HG02973 (cell line): ENCODE data around the gene HTRA1.

ENCODE experiments used
- ATAC-seq: cut with Tn5 transposase; IDR thresholded peaks from one replicate; pipeline ENCODE4 v1.9.1; 2021; ENCODE audit warnings: moderate library complexity; ENCODE audit not compliant: unreplicated experiment

HTRA1 gene

DNA sequence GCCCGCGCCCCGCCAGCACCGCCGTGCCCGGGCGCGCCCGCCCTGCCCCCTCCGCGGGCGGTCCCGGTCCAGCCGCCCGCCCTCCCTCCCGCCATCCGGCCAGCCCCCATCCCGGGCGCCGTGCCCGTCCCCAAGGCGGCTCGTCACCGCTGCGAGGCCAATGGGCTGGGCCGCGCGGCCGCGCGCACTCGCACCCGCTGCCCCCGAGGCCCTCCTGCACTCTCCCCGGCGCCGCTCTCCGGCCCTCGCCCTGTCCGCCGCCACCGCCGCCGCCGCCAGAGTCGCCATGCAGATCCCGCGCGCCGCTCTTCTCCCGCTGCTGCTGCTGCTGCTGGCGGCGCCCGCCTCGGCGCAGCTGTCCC lies at the start of gene HTRA1:
TSS of gene HTRA1 (plus strand) at position 187 of the 362 bp plus-strand sequence. CDS start at position 287, 100 bp downstream.
- no peak for ATAC-seq

DNA sequence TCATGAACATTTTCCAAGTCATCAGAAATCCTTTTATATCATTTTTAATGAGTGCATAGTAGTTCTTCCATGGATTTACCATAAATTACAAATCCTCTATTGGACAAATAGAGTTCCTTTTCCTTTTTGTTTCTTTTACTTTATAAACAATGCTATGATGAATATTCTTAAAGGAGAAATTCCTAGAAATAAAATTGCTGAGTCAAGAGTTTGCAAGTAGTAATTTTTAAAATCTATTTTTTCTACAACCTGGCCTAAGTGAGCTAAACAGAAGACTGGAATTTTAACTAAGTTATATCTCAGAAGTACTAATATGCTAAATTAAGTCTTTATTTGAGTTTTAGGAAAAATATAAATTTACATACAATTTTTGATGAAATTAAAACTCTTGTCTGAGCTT lies 48.0 kb upstream of the HTRA1 start:
- ATAC-seq = no peak

DNA sequence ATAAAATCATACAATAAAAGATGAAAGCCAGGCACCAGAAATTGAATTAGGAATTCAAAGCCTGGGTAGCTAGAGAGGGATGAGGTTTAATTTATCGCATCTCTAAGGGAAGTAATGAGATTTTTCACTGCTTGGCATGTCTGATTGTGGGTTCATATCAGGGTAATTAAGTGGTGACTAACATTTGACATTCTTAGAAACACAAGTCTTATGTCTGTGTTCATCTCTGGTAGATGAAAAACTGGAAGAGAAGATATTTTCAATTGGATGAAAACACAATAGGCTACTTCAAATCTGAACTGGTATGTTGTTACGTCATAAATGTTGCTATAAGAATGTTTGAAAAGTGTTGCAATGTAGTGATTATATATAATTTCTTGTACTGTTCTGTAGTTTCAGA lies 43.7 kb upstream of the HTRA1 start:
- no peak for ATAC-seq

DNA sequence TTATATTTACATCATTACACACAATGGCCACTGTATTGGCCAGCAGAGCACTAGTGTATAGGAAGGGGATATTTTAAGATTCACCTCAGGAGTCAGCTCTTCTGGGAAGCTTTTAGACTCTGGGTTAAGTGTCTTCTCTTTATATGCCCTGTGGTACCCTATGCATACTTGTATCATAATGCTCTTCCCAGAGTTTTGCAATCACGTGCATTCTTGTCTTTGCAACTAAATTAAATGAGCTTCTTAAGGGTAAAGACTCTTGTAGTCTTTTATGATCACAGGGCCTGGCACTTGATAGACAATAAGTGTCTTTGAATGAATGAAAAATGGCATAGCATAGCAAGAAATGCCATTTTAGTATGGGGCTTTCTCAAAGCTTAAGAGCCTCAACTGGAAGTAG lies 42.3 kb upstream of the HTRA1 start:
- ATAC-seq = no peak

DNA sequence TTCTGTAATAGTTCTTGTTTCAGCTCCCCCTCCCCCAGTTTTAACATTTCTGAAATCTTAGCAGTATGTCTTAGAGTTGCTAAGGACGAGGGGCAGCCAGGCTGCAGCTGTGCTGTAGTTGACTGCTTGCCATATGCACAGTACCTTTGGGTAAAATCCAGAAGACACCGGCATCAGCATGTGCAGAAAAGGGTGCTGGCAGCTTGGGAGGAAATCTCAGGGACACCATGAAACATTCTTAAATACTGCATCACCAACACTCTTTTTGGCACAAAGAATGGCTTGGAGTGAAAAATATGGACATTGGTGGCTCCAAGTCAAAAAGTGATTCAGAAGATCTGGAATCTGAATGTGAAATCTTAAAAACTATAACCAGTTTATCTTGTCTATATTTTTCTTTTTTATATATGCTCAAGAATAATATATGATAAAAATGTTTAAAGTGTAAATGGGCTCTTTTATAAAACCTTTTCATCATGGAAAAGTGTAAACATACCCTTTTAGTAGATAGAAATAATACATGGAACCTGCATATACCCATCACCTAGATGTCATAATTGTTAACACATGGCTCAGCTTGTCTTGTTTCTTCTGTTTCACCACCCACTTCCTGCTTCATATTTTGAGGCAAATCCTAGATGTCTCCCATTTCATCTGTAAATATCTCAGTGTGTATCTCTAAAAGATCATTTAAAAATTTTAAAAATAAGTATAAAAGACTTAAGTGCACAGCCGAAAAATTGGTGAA lies 41.3 kb upstream of the HTRA1 start:
- ATAC-seq = no peak

DNA sequence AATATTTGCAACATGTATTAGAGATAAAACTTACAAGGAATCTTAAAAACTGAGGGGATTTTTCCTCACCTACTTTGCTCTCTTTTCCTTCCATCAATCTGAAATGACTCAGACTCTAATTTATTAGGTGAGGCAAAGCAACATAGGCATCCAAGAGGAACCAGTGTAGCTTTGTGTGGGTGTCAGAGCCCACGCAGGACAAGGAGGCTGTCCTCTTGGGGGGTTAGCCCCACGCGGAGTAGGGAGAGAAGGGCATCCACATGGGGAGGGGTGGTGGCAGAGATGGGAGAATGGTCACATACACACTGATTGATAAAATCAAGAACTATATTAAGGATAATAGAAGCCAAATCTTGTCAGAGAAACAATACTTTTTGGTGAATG lies 40.7 kb upstream of the HTRA1 start:
- ATAC-seq = no peak

DNA sequence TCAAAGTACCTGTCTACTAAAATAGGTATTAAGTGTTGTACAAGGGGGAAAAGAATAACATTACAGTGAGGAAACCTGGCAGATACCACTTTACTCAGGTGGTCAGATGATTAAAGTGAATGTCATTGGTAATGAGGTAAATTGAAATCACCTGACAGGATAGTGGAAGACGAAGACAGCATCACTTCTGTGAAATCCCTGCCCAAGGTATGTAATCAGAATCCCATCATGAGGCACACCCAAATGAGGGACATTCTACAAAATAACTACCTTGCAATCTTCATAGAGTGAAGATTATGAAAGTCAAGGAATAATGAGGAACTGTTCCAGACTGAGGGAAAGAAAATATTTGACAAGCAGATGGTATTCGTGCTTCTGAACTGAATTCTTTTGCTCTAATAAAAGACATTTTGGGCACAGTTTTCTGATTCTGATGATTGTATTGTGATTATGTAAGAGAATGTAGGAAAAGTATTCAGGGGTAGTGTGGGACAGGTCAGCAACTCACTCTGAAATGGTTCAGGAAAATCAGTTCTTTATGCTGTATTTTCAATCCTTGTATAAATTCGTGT lies 40.2 kb upstream of the HTRA1 start:
- ATAC-seq = no peak

DNA sequence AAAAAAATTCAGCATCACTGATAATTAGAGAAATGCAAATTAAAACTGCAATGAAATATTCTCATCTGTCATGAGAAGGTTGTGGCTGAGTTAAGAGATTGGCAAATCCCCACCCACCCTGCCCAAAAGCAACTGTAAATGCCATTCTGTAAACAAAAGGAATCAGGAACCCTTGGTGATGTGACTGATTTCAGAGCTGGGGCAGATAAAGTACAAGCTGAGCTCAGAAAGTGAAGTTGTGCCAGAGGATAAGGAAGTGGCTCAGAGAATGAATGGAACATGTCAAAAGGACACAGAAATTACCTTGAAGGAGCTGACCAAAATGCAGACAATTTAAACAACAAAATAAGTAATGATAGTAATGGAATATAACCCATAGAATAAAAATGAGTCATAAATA lies 39.6 kb upstream of the HTRA1 start:
- ATAC-seq = no peak

DNA sequence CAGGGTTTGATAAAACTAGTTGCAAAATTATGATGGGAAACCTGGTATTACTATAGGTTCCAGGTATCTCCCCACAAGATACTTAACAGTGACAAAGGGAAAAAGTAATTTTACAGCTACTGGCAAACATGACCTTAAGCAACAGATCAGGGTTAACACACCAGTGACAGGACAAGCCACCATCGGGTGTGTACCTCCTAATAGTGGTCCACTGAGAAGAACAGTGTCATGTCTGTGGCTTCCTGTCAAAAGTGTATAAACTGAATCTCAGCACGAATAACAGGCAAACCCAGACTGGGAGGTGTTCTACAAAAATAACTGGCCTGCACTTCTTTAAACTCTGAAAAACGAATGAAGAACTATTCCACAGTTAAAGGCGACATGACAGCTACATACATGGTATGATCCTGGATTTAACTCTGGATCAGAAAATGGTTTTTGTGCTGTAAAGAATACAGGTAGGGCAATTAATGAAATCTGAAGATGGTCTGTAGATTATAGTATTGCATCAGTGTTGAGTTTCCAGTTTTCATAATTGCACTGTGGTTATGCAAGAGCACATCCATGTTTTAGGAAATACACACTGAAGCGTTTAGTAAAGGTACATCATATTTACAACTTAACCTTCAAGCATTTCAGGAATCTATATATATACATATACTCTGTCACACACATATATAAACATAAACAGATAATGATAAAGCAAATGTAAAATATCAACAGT lies 38.9 kb upstream of the HTRA1 start:
- ATAC-seq = no peak

DNA sequence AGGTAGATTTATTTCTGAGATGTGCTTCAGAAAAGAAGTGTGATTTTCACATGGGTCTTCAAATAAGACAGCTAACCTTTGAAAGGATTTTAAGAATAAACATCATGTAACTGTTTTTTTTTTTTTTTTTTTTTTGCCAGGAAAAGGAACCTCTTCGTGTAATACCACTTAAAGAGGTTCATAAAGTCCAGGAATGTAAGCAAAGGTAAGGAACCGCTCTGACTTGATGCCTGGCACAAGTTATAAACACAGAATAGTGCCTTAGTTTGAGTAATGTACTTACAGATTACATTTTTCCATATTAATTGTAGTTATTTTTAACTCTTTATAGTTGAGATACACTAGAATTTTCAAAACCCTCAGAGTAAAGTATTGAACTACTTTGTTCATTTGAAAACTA lies 37.3 kb upstream of the HTRA1 start:
- no peak for ATAC-seq

DNA sequence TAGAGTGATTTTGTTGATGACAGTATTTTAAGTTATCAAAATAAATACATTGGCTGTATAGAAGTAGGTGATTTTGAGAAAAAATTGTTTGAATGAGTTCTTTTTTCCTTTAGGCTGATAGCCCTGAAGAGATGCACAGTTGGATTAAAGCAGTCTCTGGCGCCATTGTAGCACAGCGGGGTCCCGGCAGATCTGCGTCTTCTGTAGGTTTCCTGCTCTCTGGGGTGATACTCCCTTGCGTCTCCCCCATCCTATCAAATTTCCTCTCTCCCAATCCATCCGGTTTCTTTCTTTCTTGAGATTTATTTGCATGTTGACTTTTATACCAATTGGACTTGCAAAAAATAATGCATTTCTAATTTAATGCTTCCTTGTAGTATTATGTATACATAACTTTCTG lies 34.5 kb upstream of the HTRA1 start:
- no peak for ATAC-seq

DNA sequence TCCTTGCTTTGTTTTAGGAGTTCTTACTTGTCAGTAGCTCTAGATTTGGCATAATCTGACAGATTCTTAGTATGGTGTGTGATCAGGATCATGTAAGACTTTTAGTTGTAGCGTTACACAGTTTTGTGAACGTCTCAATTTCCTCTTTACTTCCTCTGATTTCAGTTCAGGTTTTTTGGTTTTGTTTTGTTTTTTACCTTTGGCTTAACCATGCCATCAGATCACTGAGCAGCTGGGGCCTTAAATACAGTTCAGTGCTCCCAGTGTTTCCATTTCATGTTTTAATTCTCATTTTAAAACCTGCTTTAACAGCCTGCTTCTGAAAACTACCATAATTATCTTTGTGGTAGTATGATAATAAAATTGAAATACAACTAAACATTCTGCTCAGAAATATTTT lies 34.1 kb upstream of the HTRA1 start:
- ATAC-seq = no peak

DNA sequence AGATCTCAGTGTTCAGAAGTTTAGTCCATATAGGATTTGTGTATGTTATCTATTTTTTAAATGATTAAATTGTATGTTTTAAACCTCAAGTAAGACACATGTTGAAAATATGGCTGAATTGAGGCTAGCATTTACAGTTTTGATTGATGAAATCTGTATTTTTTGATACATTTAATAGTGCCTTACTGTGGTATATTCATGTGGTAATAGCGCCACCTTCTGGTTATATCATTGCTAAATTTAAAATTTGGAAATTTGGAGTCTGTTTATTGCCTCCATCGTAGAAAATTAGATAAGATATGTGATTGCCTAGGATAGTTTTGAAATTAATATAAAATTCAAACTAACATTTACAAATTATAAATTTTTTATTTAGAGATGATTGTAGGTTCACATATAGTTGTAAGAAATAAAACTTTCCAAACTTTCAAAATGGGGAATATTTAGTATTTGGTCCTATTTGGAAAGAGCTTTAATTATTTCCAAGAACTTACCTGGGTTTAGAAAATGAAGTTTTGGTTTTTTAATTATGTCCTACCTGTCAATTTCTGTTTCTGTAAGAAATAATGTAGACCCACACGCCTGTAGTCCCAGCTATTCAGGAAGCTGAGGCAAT lies 26.0 kb upstream of the HTRA1 start:
- ATAC-seq = no peak

DNA sequence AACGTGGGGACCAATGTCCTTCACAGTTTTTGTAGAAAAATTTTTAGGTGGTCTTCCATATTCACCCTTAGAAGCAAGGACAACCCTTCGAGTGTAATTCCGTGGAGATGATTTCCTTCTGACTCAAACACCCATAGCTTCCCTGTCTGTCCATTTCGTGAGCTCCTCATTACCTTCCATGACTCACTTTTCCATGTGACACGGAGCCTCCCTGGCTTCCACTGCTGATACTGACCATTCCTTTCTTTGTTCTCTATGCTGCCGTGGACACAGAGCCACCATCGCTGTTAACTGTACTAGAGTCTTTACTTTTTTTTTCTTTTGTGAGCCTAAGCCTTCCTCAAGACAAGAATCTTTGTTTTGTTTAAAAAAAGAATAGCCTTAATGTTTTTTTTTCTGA lies 19.4 kb upstream of the HTRA1 start:
- no peak for ATAC-seq

DNA sequence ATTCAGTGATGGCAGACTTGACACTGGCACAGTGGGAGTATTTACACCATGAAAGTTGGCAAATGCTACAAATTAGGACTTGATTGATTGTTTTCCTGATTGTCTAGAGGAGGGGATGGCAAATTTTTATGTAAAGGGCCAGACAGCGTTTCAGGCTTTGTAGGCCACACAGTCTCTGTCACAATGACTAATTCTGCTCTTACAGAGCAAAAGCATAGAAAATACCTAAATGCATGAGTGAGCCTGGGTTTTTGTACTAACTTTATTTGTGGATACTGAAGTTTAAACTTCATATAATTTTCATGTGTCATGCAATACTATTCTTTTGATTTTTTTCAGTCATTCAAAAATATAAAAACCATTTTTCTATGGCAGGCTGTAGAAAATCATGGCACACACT lies 15.9 kb upstream of the HTRA1 start:
- ATAC-seq = no peak

DNA sequence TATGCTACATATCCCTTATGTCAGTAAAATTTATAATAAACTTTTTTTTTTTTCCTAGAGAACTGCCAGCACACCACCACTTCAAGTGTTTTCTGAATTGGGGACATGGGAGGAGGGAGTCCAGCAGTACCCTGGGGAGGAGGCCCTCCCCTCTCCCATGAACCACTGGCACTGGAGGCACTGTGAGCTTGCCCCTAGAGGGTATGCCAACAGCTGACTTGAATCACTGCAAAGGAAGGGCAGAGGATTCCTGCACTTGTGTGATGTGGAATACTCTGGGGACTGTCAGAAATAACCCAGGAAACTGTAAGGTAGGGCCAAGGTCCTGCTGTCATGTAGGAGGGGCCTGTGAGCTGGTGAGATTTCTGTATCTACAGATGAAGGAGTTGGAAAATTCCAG lies 15.4 kb upstream of the HTRA1 start:
- no peak for ATAC-seq

DNA sequence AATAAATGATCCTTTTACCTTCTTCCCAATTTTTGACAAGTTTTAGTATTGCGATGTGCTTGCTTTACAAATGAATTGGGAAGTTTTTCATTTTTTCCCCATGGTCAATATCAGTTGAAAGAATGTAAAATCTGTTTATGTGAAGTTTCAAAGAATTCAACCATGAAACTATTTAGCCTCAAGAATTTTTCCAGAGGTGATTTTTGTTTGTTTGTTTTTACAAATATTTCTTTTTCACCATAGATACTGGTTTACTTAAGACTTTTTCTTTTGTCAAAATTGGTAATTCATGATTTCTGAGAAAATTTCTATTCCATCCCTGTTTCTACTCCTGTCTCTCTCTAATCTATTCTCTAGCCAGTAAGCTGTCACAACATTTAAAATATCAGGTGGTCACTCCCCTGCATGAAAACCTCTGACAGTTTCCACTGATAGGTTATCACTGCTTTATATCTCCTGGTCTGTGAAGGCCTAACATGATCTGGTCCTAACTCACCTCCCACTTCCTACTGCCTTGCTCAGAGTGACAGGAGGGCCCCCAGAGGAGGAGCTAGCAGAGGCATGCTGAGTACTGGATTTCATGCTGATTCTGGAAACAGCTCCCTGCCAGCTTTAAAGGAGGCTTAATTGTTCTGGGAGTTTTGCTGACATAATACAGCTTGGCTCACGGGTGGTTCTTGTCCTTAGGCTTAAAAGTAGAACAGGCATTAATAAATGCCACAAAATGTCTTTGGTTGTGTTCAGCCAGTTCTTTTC lies 14.5 kb upstream of the HTRA1 start:
- ATAC-seq = no peak

DNA sequence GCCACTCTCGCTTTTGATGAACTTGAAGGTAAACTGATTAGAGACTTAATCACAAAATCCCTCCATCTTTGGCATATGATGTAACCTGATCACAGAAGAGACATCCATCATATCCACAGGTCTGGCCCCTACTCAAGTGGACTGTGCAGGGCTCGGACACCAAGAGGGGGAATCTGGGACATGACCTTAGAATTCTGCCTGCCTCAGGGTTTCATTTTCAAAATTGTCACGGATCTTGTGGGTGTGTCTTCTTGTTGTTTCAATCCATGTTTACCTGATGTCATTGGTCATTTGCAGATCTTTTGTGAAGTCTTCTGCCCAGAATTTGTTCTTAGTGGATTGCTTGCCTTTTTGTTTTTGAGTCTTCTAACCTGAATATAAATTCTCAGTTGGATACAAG lies 12.8 kb upstream of the HTRA1 start:
- ATAC-seq = no peak

DNA sequence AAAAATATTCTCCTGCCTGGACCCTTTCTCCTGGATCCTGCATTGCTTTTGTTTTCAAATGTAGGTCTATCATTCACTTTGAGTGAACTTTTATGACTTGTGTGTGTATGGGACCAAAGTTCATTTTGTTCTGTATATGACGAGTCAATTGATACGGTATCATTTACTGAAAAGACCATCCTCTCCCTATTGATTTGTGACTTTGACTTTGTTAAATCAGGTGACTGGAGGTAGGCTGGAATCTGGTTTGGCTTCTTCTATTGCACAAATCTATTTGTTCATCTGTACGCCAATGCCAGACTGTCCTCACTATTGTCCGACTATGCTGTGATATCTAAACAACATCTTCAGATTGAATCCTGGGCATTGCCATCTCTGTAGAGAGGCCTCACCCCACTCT lies 12.2 kb upstream of the HTRA1 start:
- no peak for ATAC-seq

DNA sequence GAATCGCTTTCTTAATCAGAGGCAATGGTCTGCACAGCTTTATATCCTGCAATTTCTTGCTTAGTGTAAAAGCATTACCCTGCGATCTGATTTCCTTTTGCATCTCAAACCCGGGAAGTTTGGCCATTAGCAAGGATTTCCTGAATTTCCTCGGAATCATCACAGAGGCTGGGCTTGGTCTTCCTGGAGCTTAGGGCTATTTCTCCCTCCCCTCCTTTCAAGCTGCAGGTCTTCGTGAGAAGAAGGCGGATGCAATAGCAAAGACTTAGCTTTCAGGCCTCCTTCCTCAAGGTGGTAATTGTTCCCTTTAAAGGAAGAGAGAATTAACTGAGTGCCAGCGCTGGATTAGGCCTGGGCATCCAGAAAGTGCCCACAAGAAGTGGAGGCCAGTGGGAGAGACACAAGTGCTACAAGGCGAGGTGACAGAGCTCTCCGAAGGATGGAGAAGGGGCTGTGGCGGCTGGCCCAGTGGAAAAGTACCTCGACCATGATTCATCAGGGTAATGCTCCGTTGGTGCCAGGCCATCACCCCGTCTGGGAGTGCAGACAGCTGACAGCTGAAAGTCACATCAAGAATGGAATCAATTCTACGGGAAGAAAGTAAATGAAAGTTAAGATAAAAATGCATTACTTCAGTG lies 10.9 kb upstream of the HTRA1 start:
- ATAC-seq = no peak

DNA sequence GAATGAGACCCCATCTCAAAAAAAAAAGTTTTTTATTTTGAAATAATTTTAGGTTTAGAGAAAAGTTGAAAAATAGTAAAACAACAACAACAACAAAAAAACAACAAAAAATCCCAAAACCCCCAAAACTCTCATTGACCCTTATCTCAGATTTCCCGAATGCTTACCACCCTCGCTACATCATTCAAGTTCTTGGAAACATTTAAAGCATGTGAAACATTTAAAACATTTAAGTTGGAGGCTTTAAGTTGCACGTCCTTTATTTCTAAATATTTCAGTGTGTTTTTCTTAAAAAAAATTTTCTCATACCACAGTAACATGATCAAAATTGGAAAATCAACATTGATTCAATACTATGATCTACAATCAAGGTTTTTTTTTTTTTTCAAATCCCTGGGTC lies 7.3 kb upstream of the HTRA1 start:
- ATAC-seq = no peak
